Measurements from ENCODE around the gene AQP4. TPM values are rescaled to one million over a fixed set of nuclear protein-coding genes. Genes with fewer than 3 reads are reported as not detected.

The AQP4 gene
- total RNA-seq, 1 experiment from 2014 or later = 0.42 TPM

- Mint-ChIP-seq H3K9me3 (no peaks in the 10 kb centered on the region), H3K27me3 (ENCODE audit: low read depth) (peaks cover 23% of the 10 kb centered on the region), H3K4me3 (no peak overlapping the region), H3K4me1 (peaks cover 24 to 27% of the 10 kb centered on the region in 2 experiments), H3K27ac (no peak overlapping the region), H3K36me3 (ENCODE audit: insufficient read depth in 1 of 3, low read depth in 3 of 3) (no peaks in the 10 kb centered on the region)
- no peak overlapping the region for H2AFZ ChIP-seq (ENCODE audit: low read length)
- H3K4me1 ChIP-seq (ENCODE audit: insufficient read depth, low read length) = peaks cover 4% of the 10 kb centered on the region; the same call in 1 of the 2 replicates
- no peak overlapping the region for H3T11ph ChIP-seq (ENCODE audit: low read length)
- no peak overlapping the region for H3K9ac ChIP-seq (ENCODE audit: extremely low read depth, insufficient read length, low read length)
- no peak overlapping the region for H4K91ac ChIP-seq (ENCODE audit: insufficient read length, low read depth, low read length)
- TF ChIP-seq, protein P1, sequence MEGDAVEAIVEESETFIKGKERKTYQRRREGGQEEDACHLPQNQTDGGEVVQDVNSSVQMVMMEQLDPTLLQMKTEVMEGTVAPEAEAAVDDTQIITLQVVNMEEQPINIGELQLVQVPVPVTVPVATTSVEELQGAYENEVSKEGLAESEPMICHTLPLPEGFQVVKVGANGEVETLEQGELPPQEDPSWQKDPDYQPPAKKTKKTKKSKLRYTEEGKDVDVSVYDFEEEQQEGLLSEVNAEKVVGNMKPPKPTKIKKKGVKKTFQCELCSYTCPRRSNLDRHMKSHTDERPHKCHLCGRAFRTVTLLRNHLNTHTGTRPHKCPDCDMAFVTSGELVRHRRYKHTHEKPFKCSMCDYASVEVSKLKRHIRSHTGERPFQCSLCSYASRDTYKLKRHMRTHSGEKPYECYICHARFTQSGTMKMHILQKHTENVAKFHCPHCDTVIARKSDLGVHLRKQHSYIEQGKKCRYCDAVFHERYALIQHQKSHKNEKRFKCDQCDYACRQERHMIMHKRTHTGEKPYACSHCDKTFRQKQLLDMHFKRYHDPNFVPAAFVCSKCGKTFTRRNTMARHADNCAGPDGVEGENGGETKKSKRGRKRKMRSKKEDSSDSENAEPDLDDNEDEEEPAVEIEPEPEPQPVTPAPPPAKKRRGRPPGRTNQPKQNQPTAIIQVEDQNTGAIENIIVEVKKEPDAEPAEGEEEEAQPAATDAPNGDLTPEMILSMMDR (conservative IDR thresholded peaks at IDR 0.05) = no peak
- no peak overlapping the region for H4K8ac ChIP-seq (replicated peaks; ENCODE audit: insufficient read length, low read depth, low read length)
- no peak for DNase-seq
- no peaks in the 10 kb centered on the region for H3K9me3 ChIP-seq (ENCODE audit: control insufficient read depth, low read depth, low read length)
- H3K23ac ChIP-seq (ENCODE audit: insufficient read length, low read depth, low read length) = no peak overlapping the region
- H3K79me1 ChIP-seq (ENCODE audit: insufficient read depth, low read depth, low read length, poor library complexity, severe bottlenecking) = no peaks in the 10 kb centered on the region
- no peak overlapping the region for H3K4me2 ChIP-seq (ENCODE audit: insufficient read depth, insufficient read length, low read length)
- H2BK12ac ChIP-seq (ENCODE audit: insufficient read length, low read depth, low read length) = no peak overlapping the region
- no peak overlapping the region for H4K5ac ChIP-seq (ENCODE audit: insufficient read length, low read depth, low read length)
- H2BK120ac ChIP-seq (ENCODE audit: low read depth, low read length, poor library complexity, severe bottlenecking) = no peak overlapping the region
- H3K56ac ChIP-seq (ENCODE audit: insufficient read length, low read depth, low read length) = no peak overlapping the region
- H3K23me2 ChIP-seq (ENCODE audit: insufficient read length, low read depth, low read length, poor library complexity, severe bottlenecking) = peaks cover 9% of the 10 kb centered on the region
- H2BK15ac ChIP-seq (ENCODE audit: low read depth, low read length) = no peak overlapping the region
- H4K20me1 ChIP-seq (ENCODE audit: control insufficient read depth, insufficient read depth, insufficient read length) = no peaks in the 10 kb centered on the region
- H3K4ac ChIP-seq (ENCODE audit: low read depth, low read length) = no peak overlapping the region
- no CpG with 5 or more reads among the region's 4 CpGs for WGBS (ENCODE audit: extremely low coverage, insufficient read length, low lambda C conversion rate)
- H2BK20ac ChIP-seq (ENCODE audit: low read depth, low read length, poor library complexity, severe bottlenecking) = no peak overlapping the region
- no peak overlapping the region for H2BK5ac ChIP-seq (ENCODE audit: insufficient read length, low read length)
- H3K27me3 ChIP-seq (ENCODE audit: insufficient read depth, low read length) = no peaks in the 10 kb centered on the region; the same call in 1 of the 2 replicates
- no peaks in the 10 kb centered on the region for H3K79me2 ChIP-seq (ENCODE audit: insufficient read depth, low read length)
- H3K14ac ChIP-seq (ENCODE audit: insufficient read depth, low read length) = no peak overlapping the region
- H3K27ac ChIP-seq (ENCODE audit: insufficient read length, low read depth, low read length) = no peak overlapping the region
- no peak overlapping the region for H3K18ac ChIP-seq (ENCODE audit: insufficient read length, low read depth, low read length)
- no peak overlapping the region for H2AK5ac ChIP-seq (ENCODE audit: insufficient read length, low read length)
Observed at GRCh38 chr18:26867471-26867870, 2.0 kb upstream of the AQP4 start.

Data from H9 (cell line).